ENCODE results near the gene SLC22A5. TPM values are rescaled to one million over a fixed set of nuclear protein-coding genes. Genes with fewer than 3 reads are reported as not detected.

Gene SLC22A5
- total RNA-seq, 1 experiment from 2014 or later, result 15.2 TPM

DNA sequence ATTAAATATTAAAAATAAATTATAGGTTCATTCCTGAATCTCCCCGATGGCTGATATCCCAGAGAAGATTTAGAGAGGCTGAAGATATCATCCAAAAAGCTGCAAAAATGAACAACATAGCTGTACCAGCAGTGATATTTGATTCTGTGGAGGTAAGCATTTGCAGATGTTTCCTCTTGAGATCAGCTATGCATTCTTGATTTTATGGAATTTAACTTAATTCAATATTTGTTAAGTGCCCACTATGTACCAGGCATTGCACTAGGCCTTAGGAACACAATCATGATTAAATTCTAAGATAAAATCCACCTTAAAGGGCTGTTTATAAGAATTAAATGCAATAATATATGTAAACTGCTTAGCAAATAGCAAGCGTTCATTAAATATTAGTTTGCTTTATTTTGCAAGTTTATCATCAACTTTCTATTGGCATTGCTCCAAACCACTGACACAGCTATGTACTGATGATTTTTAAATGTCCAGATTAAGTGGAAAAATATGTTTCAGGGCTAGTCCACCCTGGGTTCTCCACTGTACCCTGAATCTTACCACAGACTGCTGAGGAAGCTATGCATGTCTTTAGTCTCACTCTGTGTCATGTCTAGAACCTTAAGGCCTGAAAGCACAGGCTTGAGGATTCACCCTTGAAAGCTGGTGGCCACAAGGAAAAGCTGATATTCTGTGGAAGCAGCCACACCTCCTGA lies 42.1 kb upstream of the SLC22A5 start:
- no TSS peak for BruUV-seq (replicated peaks)
- TF ChIP-seq CTCF (conservative IDR thresholded peaks at IDR 0.05) (no peak), EZH2 (IDR thresholded peaks at IDR 0.05; ENCODE audit: low read depth) (no peak)
- no peaks in the 10 kb centered on the region for H4K20me1 ChIP-seq (ENCODE audit: insufficient read depth)

DNA sequence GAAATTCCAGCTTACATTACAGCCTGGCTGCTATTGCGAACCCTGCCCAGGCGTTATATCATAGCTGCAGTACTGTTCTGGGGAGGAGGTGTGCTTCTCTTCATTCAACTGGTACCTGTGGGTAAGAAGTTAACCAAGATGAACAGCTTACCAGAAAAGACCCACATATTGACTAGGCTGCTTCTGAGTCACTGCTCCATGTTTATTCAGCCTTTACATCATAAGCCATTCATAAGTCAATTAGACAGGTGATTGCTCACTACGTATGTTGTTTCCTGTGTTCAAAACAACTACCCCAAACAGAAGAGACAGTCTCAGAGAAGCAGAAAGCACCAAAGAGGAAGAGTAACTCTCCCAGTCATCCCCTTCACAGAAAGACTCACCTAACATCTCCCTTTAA lies 34.7 kb upstream of the SLC22A5 start:
- Histone ChIP-seq H3K27me3 (ENCODE audit: insufficient read depth, low read depth) (no peaks in the 10 kb centered on the region), H3K9me2 (ENCODE audit: insufficient read depth) (no peaks in the 10 kb centered on the region), H4K20me1 (ENCODE audit: insufficient read depth) (no peaks in the 10 kb centered on the region), H3K27ac (no peak overlapping the region), H3K36me3 (ENCODE audit: low read depth) (no peaks in the 10 kb centered on the region), H3K4me1 (replicated peaks; ENCODE audit: insufficient read depth) (peaks cover 9% of the 10 kb centered on the region; the same call in 1 of the 2 replicates), H3K9me3 (ENCODE audit: insufficient read depth, low read depth) (no peaks in the 10 kb centered on the region), H2AFZ (no peak overlapping the region), H3K79me2 (ENCODE audit: low read depth) (no peaks in the 10 kb centered on the region), H3K4me3 (no peak overlapping the region), H3F3A (ENCODE audit: insufficient read depth, low read depth) (peaks cover 4% of the 10 kb centered on the region; the same call in 1 of the 2 replicates), H3K4me2 (no peak overlapping the region)
- no peak for TF ChIP-seq EZH2 (IDR thresholded peaks at IDR 0.05; ENCODE audit: low read depth)
- DNase-seq, result peak in 1 of 2 experiments; percentile 63
- intact Hi-C loops (cut with micrococcal nuclease; ENCODE audit: unreplicated experiment), result no loop called here
- ChIA-PET CTCF (no interaction called here), POLR2A (ENCODE audit: unreplicated experiment) (no interaction called here)
- no TSS peak for BruUV-seq (replicated peaks)

More for the DNA sequence above, 42.1 kb upstream of the SLC22A5 start:
- Histone ChIP-seq H3K4me3 (no peak overlapping the region), H3K9me3 (ENCODE audit: insufficient read depth, low read depth) (no peaks in the 10 kb centered on the region), H3K79me2 (ENCODE audit: low read depth) (no peaks in the 10 kb centered on the region), H3K4me2 (no peak overlapping the region), H3K36me3 (ENCODE audit: low read depth) (no peaks in the 10 kb centered on the region), H3K4me1 (replicated peaks; ENCODE audit: insufficient read depth) (no peaks in the 10 kb centered on the region), H3K27ac (no peak overlapping the region), H3F3A (ENCODE audit: insufficient read depth, low read depth) (no peaks in the 10 kb centered on the region), H3K27me3 (ENCODE audit: insufficient read depth, low read depth) (no peaks in the 10 kb centered on the region), H3K9me2 (ENCODE audit: insufficient read depth) (no peaks in the 10 kb centered on the region), H2AFZ (no peak overlapping the region)
- ChIA-PET CTCF (no interaction called here), POLR2A (ENCODE audit: unreplicated experiment) (no interaction called here)
- intact Hi-C loops (cut with micrococcal nuclease; ENCODE audit: unreplicated experiment), result no loop called here
- DNase-seq, result no peak

GRCh38 chr5:132335402-132335801 lies 34.1 kb upstream of the SLC22A5 start:
- intact Hi-C loops (cut with micrococcal nuclease; ENCODE audit: unreplicated experiment), result no loop called here
- H3K27ac ChIP-seq, result no peak overlapping the region
- CTCF ChIA-PET, result no interaction called here
- no peak overlapping the region for H3K4me2 ChIP-seq
- H2AFZ ChIP-seq, result no peak overlapping the region
- no peak overlapping the region for H3K4me3 ChIP-seq
- no peaks in the 10 kb centered on the region for H3K9me2 ChIP-seq (ENCODE audit: insufficient read depth)
- DNase-seq, result no peak
- no TSS peak for BruUV-seq (replicated peaks)
- no peaks in the 10 kb centered on the region for H3K27me3 ChIP-seq (ENCODE audit: insufficient read depth, low read depth)
- peaks cover 9% of the 10 kb centered on the region; the same call in 1 of the 2 replicates for H3K4me1 ChIP-seq (replicated peaks; ENCODE audit: insufficient read depth)
- H4K20me1 ChIP-seq (ENCODE audit: insufficient read depth), result no peaks in the 10 kb centered on the region
- no peaks in the 10 kb centered on the region for H3K9me3 ChIP-seq (ENCODE audit: insufficient read depth, low read depth)
- peaks cover 4% of the 10 kb centered on the region; the same call in 1 of the 2 replicates for H3F3A ChIP-seq (ENCODE audit: insufficient read depth, low read depth)
- no peaks in the 10 kb centered on the region for H3K79me2 ChIP-seq (ENCODE audit: low read depth)
- TF ChIP-seq CTCF (conservative IDR thresholded peaks at IDR 0.05) (no peak), EZH2 (IDR thresholded peaks at IDR 0.05; ENCODE audit: low read depth) (no peak)
- no peaks in the 10 kb centered on the region for H3K36me3 ChIP-seq (ENCODE audit: low read depth)
- POLR2A ChIA-PET (ENCODE audit: unreplicated experiment), result no interaction called here
